Effector memory CD4-positive, alpha-beta T cell (primary cell): Measurements from ENCODE around the gene NPAS3.

Source experiments
- DNase-seq, 3 donors: peaks; one replicate each; pipeline ENCODE4 v3.0.0-alpha.2; 2020
- H3K27ac ChIP-seq: 2 replicates; pipeline ENCODE4 v1.7.0; 2013; ENCODE audit warnings: mild to moderate bottlenecking, low read length, moderate library complexity; ENCODE audit not compliant: insufficient read depth, poor library complexity, severe bottlenecking
- H3K27me3 ChIP-seq: replicated peaks from 2 replicates; pipeline ENCODE4 v1.7.0; 2013; ENCODE audit warnings: mild to moderate bottlenecking, low read length; ENCODE audit not compliant: insufficient read depth, control insufficient read depth, poor library complexity, severe bottlenecking
- H3K36me3 ChIP-seq: 2 replicates; pipeline ENCODE4 v1.7.0; 2013; ENCODE audit warnings: mild to moderate bottlenecking, low read length, moderate library complexity; ENCODE audit not compliant: control insufficient read depth, insufficient read depth
- H3K4me1 ChIP-seq: 2 replicates; pipeline ENCODE4 v1.7.0; 2013; ENCODE audit warnings: low read length, mild to moderate bottlenecking; ENCODE audit not compliant: control insufficient read depth, insufficient read depth, poor library complexity, severe bottlenecking
- H3K4me3 ChIP-seq: 2 replicates; pipeline ENCODE4 v1.7.0; 2013; ENCODE audit warnings: low read length, low read depth, mild to moderate bottlenecking; ENCODE audit not compliant: insufficient read depth, poor library complexity, severe bottlenecking
- H3K9me3 ChIP-seq: 2 replicates; pipeline ENCODE4 v1.7.0; 2013; ENCODE audit warnings: mild to moderate bottlenecking, low read length, moderate library complexity; ENCODE audit not compliant: control insufficient read depth

NPAS3 gene

DNA sequence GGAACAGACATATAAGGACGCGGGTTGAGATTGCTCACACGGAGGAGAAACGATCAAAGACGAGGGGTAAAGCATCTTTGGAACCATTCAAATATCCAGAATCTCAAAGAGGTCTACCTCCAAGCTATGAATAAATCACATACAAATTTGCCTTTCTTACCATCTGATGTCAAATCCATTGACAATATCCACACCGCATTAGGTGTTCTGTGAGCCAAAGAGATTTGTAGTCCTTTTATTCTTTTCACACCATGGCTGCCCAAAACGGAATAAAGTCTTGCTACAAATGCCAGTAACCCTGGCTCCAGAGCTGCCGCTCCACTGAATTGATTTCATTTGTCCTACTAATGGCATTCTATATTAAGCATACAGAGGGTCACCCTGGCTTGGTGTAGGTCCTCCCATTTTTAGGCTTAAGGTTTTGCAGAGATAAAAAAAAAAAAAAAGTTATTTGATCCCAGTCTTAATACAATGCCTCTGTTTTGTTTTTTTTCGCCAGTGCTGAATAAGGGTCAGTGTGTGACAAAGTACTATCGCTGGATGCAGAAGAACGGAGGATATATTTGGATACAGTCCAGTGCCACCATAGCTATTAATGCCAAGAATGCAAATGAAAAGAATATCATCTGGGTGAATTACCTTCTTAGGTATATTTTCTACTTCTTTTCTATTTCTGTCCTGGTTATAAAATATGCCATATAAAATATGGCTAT, 854.9 kb downstream of the NPAS3 start:
- Histone ChIP-seq H3K27ac (no peak overlapping the region), H3K4me3 (no peak overlapping the region), H3K4me1 (no peaks in the 10 kb centered on the region), H3K36me3 (no peaks in the 10 kb centered on the region), H3K9me3 (no peaks in the 10 kb centered on the region), H3K27me3 (no peaks in the 10 kb centered on the region)
- DNase-seq = no peak

- Histone ChIP-seq H3K36me3 (no peaks in the 10 kb centered on the region), H3K4me3 (no peak overlapping the region)
These were observed 856.2 kb downstream of the NPAS3 start for GRCh38 chr14:33794791-33795305.

GRCh38 chr14:33796356-33796755, 857.7 kb downstream of the NPAS3 start:
- no peak overlapping the region for H3K27ac ChIP-seq
- no peaks in the 10 kb centered on the region for H3K9me3 ChIP-seq
- H3K36me3 ChIP-seq = no peaks in the 10 kb centered on the region
- H3K4me1 ChIP-seq = no peaks in the 10 kb centered on the region
- DNase-seq = no peak
- no peak overlapping the region for H3K4me3 ChIP-seq
- H3K27me3 ChIP-seq = peaks cover 4% of the 10 kb centered on the region

More at GRCh38 chr14:33794791-33795305, 856.2 kb downstream of the NPAS3 start:
- no peaks in the 10 kb centered on the region for H3K4me1 ChIP-seq
- H3K27ac ChIP-seq = no peak overlapping the region
- DNase-seq = no peak
- peaks cover 4% of the 10 kb centered on the region for H3K27me3 ChIP-seq
- no peaks in the 10 kb centered on the region for H3K9me3 ChIP-seq

GRCh38 chr14:33799705-33800570, 861.3 kb downstream of the NPAS3 start:
- Histone ChIP-seq H3K4me3 (no peak overlapping the region), H3K4me1 (no peaks in the 10 kb centered on the region), H3K36me3 (no peaks in the 10 kb centered on the region), H3K9me3 (no peaks in the 10 kb centered on the region), H3K27me3 (peaks cover 8% of the 10 kb centered on the region), H3K27ac (no peak overlapping the region)
- DNase-seq = no peak

- Histone ChIP-seq H3K4me3 (no peak overlapping the region), H3K4me1 (no peaks in the 10 kb centered on the region), H3K9me3 (no peaks in the 10 kb centered on the region), H3K27me3 (peaks cover 8% of the 10 kb centered on the region), H3K27ac (no peak overlapping the region), H3K36me3 (no peaks in the 10 kb centered on the region)
- no peak for DNase-seq
These were observed 862.1 kb downstream of the NPAS3 start for GRCh38 chr14:33800735-33801163.

GRCh38 chr14:33802737-33803136, 864.1 kb downstream of the NPAS3 start:
- no peaks in the 10 kb centered on the region for H3K4me1 ChIP-seq
- DNase-seq = no peak
- no peaks in the 10 kb centered on the region for H3K9me3 ChIP-seq
- H3K27me3 ChIP-seq = peaks cover 8% of the 10 kb centered on the region
- no peak overlapping the region for H3K27ac ChIP-seq
- H3K36me3 ChIP-seq = no peaks in the 10 kb centered on the region
- H3K4me3 ChIP-seq = no peak overlapping the region

- no peak for DNase-seq
- Histone ChIP-seq H3K9me3 (no peaks in the 10 kb centered on the region), H3K36me3 (no peaks in the 10 kb centered on the region), H3K27me3 (peaks cover 3% of the 10 kb centered on the region), H3K4me1 (no peaks in the 10 kb centered on the region), H3K27ac (no peak overlapping the region), H3K4me3 (no peak overlapping the region)
These were observed 866.9 kb downstream of the NPAS3 start for GRCh38 chr14:33805593-33805992.

DNA sequence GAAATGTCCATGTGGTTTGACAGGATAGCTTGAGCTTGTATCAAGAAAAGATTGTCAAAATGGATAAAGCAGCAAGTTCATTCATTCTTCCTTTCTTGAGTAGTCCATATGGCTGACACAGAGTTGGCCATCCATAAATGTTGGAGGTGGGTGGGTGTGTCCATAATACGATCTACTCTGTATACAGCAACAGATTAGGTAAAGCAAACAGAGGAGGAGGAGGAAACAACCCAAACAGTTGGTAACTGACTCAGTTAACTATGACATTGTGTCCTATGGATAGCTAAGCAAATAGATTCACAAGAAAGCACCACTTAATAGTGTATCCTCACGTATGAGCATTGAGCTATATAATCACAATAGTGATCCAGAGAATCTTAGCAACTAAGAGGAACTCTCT, 868.2 kb downstream of the NPAS3 start:
- Histone ChIP-seq H3K36me3 (no peaks in the 10 kb centered on the region), H3K27me3 (no peaks in the 10 kb centered on the region), H3K9me3 (no peaks in the 10 kb centered on the region), H3K4me1 (no peaks in the 10 kb centered on the region), H3K4me3 (no peak overlapping the region), H3K27ac (no peak overlapping the region)
- no peak for DNase-seq

DNA sequence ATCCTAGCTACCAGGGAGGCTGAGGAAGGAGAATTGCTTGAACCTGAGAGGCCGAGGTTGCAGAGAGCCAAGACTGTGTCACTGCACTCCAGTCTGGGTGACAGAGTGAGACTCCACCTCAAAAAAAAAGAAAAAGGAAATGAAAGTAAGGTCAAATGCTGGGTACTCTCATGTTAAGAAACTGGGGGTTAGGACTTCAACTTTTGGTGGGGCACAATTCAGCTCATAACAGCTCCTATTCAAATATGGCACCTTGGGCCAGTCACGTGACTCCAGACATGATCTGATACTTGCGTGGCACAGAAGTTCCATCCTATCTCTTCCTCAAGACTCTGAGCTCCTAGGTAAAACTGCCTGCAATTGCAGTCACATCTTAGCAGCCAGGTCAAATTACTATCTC, 869.5 kb downstream of the NPAS3 start:
- H3K27ac ChIP-seq = no peak overlapping the region
- DNase-seq = no peak
- H3K4me1 ChIP-seq = no peaks in the 10 kb centered on the region
- H3K36me3 ChIP-seq = no peaks in the 10 kb centered on the region
- H3K9me3 ChIP-seq = no peaks in the 10 kb centered on the region
- no peaks in the 10 kb centered on the region for H3K27me3 ChIP-seq
- no peak overlapping the region for H3K4me3 ChIP-seq

DNA sequence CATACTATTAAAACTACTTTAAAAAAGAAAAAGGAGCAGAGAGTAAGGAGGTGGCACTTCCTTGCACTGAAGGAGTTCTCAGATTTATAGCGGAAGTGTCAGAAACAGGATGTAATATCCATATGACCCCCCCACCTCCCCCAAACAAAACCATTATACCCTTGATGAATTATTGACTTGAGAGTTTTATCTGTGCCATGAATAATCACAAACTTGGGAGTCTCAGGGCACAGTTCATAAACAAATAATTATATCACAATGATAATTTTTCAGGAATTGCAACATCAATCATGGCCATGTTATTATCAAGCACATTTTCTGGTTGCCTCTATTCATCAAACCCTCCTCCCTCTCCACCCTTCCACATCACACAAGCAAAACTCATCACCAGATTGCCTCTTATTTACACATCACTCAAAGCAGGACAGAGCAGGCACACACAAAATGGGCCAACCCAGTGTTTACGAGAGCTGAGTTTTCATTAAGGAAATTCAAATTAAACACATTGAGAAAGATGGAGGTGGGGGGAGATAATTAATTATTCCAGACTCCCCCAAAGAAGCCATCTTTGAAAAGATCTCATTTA, 870.8 kb downstream of the NPAS3 start:
- Histone ChIP-seq H3K36me3 (no peaks in the 10 kb centered on the region), H3K9me3 (no peaks in the 10 kb centered on the region)
- DNase-seq = no peak

More for the DNA sequence above, 870.8 kb downstream of the NPAS3 start:
- H3K4me1 ChIP-seq = no peaks in the 10 kb centered on the region
- no peak overlapping the region for H3K27ac ChIP-seq
- H3K27me3 ChIP-seq = no peaks in the 10 kb centered on the region
- no peak overlapping the region for H3K4me3 ChIP-seq
